ENCODE results near the gene CNIH2. TPM values are rescaled to one million over a fixed set of nuclear protein-coding genes. Genes with fewer than 3 reads are reported as not detected.

CNIH2 gene
- total and polyA plus RNA-seq, 2 of the 8 experiments (the other 6 are each of a cell fraction or from before 2014, with no cell fraction given): 12.5 to 15.8 TPM

GRCh38 chr11:66261578-66261977 lies 16.4 kb upstream of the CNIH2 start:
- Histone ChIP-seq H2BK5ac (ENCODE audit: low read depth, low read length) (no peak overlapping the region; the same call in 1 of the 2 replicates), H3K79me1 (ENCODE audit: low read depth, low read length) (no peaks in the 10 kb centered on the region; the same call in 1 of the 2 replicates), H3K23ac (ENCODE audit: insufficient read length) (no peak overlapping the region), H3K27me3 (replicated peaks in 1 of 4; ENCODE audit: control insufficient read depth in 3 of 4, extremely low read depth in 1 of 4, insufficient read depth in 3 of 4, low read length in 3 of 4) (0 out of 7 replicates have a peak, but pooled peaks cover 0 to 2% (median 0%) of the 10 kb centered on the region in 4 experiments), H3K56ac (replicated peaks; ENCODE audit: insufficient read length, low read depth, low read length) (no peak overlapping the region), H3K4me1 (replicated peaks in 1 of 4; ENCODE audit: control insufficient read depth in 3 of 4, insufficient read depth in 4 of 4, low read length in 3 of 4) (peaks cover 0 to 5% (median 3%) of the 10 kb centered on the region in 4 experiments; a peak in 5 of 7 replicates), H2AFZ (ENCODE audit: low read length) (no peak overlapping the region), H3K14ac (ENCODE audit: insufficient read length) (no peak overlapping the region), H3K9me3 (ENCODE audit: insufficient read depth in 2 of 2, low read depth in 1 of 2, low read length in 1 of 2) (no peaks in the 10 kb centered on the region), H3K36me3 (ENCODE audit: control insufficient read depth in 2 of 4, insufficient read depth in 4 of 4, low read length in 3 of 4) (peaks cover 14 to 27% (median 20%) of the 10 kb centered on the region in 4 experiments; a peak in 7 of 8 replicates), H4K8ac (ENCODE audit: extremely low read depth, insufficient read depth, low read length) (no peak overlapping the region), H3K4me2 (ENCODE audit: insufficient read depth in 1 of 2, low read depth in 2 of 2, low read length in 2 of 2) (no peak overlapping the region), H3K18ac (ENCODE audit: extremely low read depth, low read length) (no peak overlapping the region), H3K4me3 (ENCODE audit: extremely low read depth in 1 of 4, insufficient read depth in 2 of 4, low read depth in 3 of 4, low read length in 4 of 4) (no peak overlapping the region), H3K27ac (ENCODE audit: low read depth, low read length) (no peak overlapping the region), H3K23me2 (ENCODE audit: low read depth, low read length) (peaks cover 10% of the 10 kb centered on the region), H3K79me2 (ENCODE audit: control insufficient read depth in 1 of 2, insufficient read depth in 2 of 2, low read length in 2 of 2) (peaks cover 0 to 5% of the 10 kb centered on the region in 2 experiments; a peak in 1 of 4 replicates), H3K4ac (replicated peaks; ENCODE audit: insufficient read length, low read depth, low read length) (no peak overlapping the region), H4K5ac (ENCODE audit: insufficient read length, low read depth, low read length) (no peak overlapping the region), H2BK20ac (ENCODE audit: low read length) (no peak overlapping the region), H4K20me1 (replicated peaks in 1 of 2; ENCODE audit: control insufficient read depth in 1 of 2, insufficient read depth in 2 of 2, low read length in 2 of 2) (peaks cover 10 to 29% of the 10 kb centered on the region in 2 experiments), H3K9ac (replicated peaks in 1 of 4; ENCODE audit: extremely low read depth in 1 of 4, low read depth in 3 of 4, low read length in 3 of 4) (no peak overlapping the region), H2AK5ac (ENCODE audit: low read depth, low read length) (no peak overlapping the region), H2BK12ac (ENCODE audit: low read depth, low read length) (no peak overlapping the region), H4K91ac (replicated peaks; ENCODE audit: insufficient read length, low read length) (no peak overlapping the region), H2BK120ac (replicated peaks; ENCODE audit: low read depth, low read length) (no peak overlapping the region), H2BK15ac (ENCODE audit: low read length) (no peak overlapping the region)
- DNase-seq (ENCODE audit: low read depth in 1 of 2, low spot score in 2 of 2) (no peak), FAIRE-seq (no peak)
- WGBS, 2 experiments (ENCODE audit: extremely low coverage in 1 of 2, insufficient coverage in 1 of 2, insufficient read length in 1 of 2, insufficient replicate concordance in 2 of 2, low coverage in 1 of 2, low lambda C conversion rate in 2 of 2, missing lambda C conversion rate in 1 of 2): 93% methylated on average over 16 of the region's 16 CpGs; no CpG with 5 or more reads in 1 of the 2 experiments
- ChIA-PET CTCF (ENCODE audit: partially characterized antibody) (interaction anchor here (0.9 to 2.8 kb wide), 6 partner anchors 9 to 34 kb away, joined by 3 to 7 read pairs (median 4); no protein-coding TSS in a partner anchor), POLR2A (ENCODE audit: partially characterized antibody) (interaction anchor here (0.8 to 2.1 kb wide), 4 partner anchors 8 to 16 kb away, joined by 3 to 7 read pairs (median 4); partner anchors contain the start of gene CNIH2)
- TF ChIP-seq GABPA (IDR thresholded peaks at IDR 0.05; ENCODE audit: borderline replicate concordance, insufficient read depth, low read length): no peak
- no peak for TF ChIP-seq SP1 (IDR thresholded peaks at IDR 0.05; ENCODE audit: low read depth, low read length)
- no peak for TF ChIP-seq GTF2F1 (IDR thresholded peaks at IDR 0.05; ENCODE audit: borderline replicate concordance, low read depth, low read length)

Measured in H1 (cell line).